EL (cell line): ENCODE results near the gene TPRG1.
A peak's percentile ranks its signal among the peaks of the same experiment; 100 is the strongest.

Experiments used
- DNase-seq: peaks from one replicate; pipeline ENCODE4 v3.0.0-alpha.2; 2016

Gene TPRG1

GRCh38 chr3:189233225-189233858, 61.6 kb downstream of the TPRG1 start:
- DNase-seq: peak; percentile 69

GRCh38 chr3:189235214-189235613, 63.4 kb downstream of the TPRG1 start:
- no peak for DNase-seq

GRCh38 chr3:189236352-189236751, 64.6 kb downstream of the TPRG1 start:
- no peak for DNase-seq

- peak; percentile 28 for DNase-seq
Observed at GRCh38 chr3:189237526-189237925, 65.8 kb downstream of the TPRG1 start.

GRCh38 chr3:189238071-189238470, 66.3 kb downstream of the TPRG1 start:
- DNase-seq: peak; percentile 13

GRCh38 chr3:189239616-189240015, 67.8 kb downstream of the TPRG1 start:
- no peak for DNase-seq

- no peak for DNase-seq
Observed at GRCh38 chr3:189249987-189250386, 78.2 kb downstream of the TPRG1 start.

GRCh38 chr3:189258261-189258660, 86.5 kb downstream of the TPRG1 start:
- no peak for DNase-seq

- DNase-seq: no peak
Observed at GRCh38 chr3:189260556-189261493, 89.1 kb downstream of the TPRG1 start.

- no peak for DNase-seq
Observed at GRCh38 chr3:189262746-189263145, 91.0 kb downstream of the TPRG1 start.

GRCh38 chr3:189267981-189268613, 96.3 kb downstream of the TPRG1 start:
- peak; percentile 32 for DNase-seq

- DNase-seq: no peak
Observed at GRCh38 chr3:189269365-189269764, 97.6 kb downstream of the TPRG1 start.

GRCh38 chr3:189270248-189270832, 98.6 kb downstream of the TPRG1 start:
- DNase-seq: peak; percentile 86

- no peak for DNase-seq
Observed at GRCh38 chr3:189272500-189273119, 100.8 kb downstream of the TPRG1 start.

- no peak for DNase-seq
Observed at GRCh38 chr3:189273736-189274135, 102.0 kb downstream of the TPRG1 start.

- DNase-seq: no peak
Observed at GRCh38 chr3:189275182-189275581, 103.4 kb downstream of the TPRG1 start.

- no peak for DNase-seq
Observed at GRCh38 chr3:189275852-189276251, 104.1 kb downstream of the TPRG1 start.

GRCh38 chr3:189276444-189277219, 104.9 kb downstream of the TPRG1 start:
- DNase-seq: peak; percentile 91

GRCh38 chr3:189277711-189278110, 105.9 kb downstream of the TPRG1 start:
- peak; percentile 32 for DNase-seq

- DNase-seq: no peak
Observed at GRCh38 chr3:189278221-189278620, 106.5 kb downstream of the TPRG1 start.

- no peak for DNase-seq
Observed at GRCh38 chr3:189282189-189282588, 110.4 kb downstream of the TPRG1 start.

GRCh38 chr3:189282741-189283140, 111.0 kb downstream of the TPRG1 start:
- DNase-seq: peak; percentile 29
